OCI-LY7 (cell line): Measurements from ENCODE around the gene CD3G. TPM values are rescaled to one million over a fixed set of nuclear protein-coding genes. Genes with fewer than 3 reads are reported as not detected.

Experiments
- BruUV-seq: library from RNA; stranded (reverse); fragments of 400-500 nt; replicated peaks from 2 replicates; lab custom pipeline; 2021; lab: Mats Ljungman, UMichigan
- CTCF ChIA-PET: fragments of 300-600 bp; sonication (Branson Sonifier 250); formaldehyde crosslinking; loops from one replicate; lab custom pipeline; 2022; ENCODE audit warnings: antibody characterized with exemption; ENCODE audit not compliant: unreplicated experiment; lab: Charles Lee
- POLR2A ChIA-PET: fragments of 300-600 bp; sonication (Branson Sonifier 250); formaldehyde crosslinking; loops from one replicate; lab custom pipeline; 2022; ENCODE audit warnings: antibody characterized with exemption; lab: Charles Lee
- DNase-seq: peaks from one replicate; pipeline ENCODE4 v3.0.0-alpha.2; 2015; ENCODE audit warnings: low spot score
- H2AFZ ChIP-seq: fragments of 200-600 bp; sonication (generic), shearing (Covaris generic); 2 replicates; pipeline ENCODE4 v1.6.1; 2014; ENCODE audit warnings: mild to moderate bottlenecking, antibody characterized with exemption, low read length, moderate library complexity
- H3K27ac ChIP-seq: fragments of 200-600 bp; sonication (generic); 2 replicates; pipeline ENCODE4 v1.5.1; 2014; ENCODE audit warnings: mixed run types, low read depth, mild to moderate bottlenecking, moderate library complexity, low read length, inconsistent platforms; ENCODE audit not compliant: poor library complexity, severe bottlenecking
- H3K36me3 ChIP-seq: fragments of 200-600 bp; sonication (generic); 2 replicates; pipeline ENCODE4 v1.6.1; 2014; ENCODE audit warnings: mild to moderate bottlenecking, antibody characterized with exemption, low read length, moderate library complexity, mixed read lengths; ENCODE audit not compliant: insufficient read depth
- H3K4me1 ChIP-seq: fragments of 200-600 bp; sonication (generic); 2 replicates; pipeline ENCODE4 v1.5.1; 2014; ENCODE audit warnings: mild to moderate bottlenecking, low read length; ENCODE audit not compliant: insufficient read depth, poor library complexity, severe bottlenecking
- H3K4me2 ChIP-seq: fragments of 200-600 bp; sonication (generic); 2 replicates; pipeline ENCODE4 v1.6.1; 2014; ENCODE audit warnings: mild to moderate bottlenecking, low read length
- H3K4me3 ChIP-seq: fragments of 200-600 bp; sonication (generic); 2 replicates; pipeline ENCODE4 v1.5.1; 2014; ENCODE audit warnings: mild to moderate bottlenecking, low read depth, low read length; ENCODE audit not compliant: poor library complexity, severe bottlenecking
- H3K79me2 ChIP-seq: fragments of 200-600 bp; sonication (generic); 2 replicates; pipeline ENCODE4 v1.6.1; 2016; ENCODE audit warnings: low read depth, mild to moderate bottlenecking, low read length, moderate library complexity, mixed read lengths; ENCODE audit not compliant: insufficient read depth
- H3K9me2 ChIP-seq: fragments of 200-600 bp; sonication (generic); 2 replicates; pipeline ENCODE4 v1.6.1; 2016; ENCODE audit warnings: mild to moderate bottlenecking, low read length, mixed read lengths; ENCODE audit not compliant: insufficient read depth
- H3K9me3 ChIP-seq: fragments of 200-600 bp; sonication (generic); 2 replicates; pipeline ENCODE4 v1.6.1; 2014; ENCODE audit warnings: mild to moderate bottlenecking, mixed run types, low read length, mixed read lengths
- H4K20me1 ChIP-seq: fragments of 200-600 bp; sonication (generic); 2 replicates; pipeline ENCODE4 v1.6.1; 2014; ENCODE audit warnings: mild to moderate bottlenecking, antibody characterized with exemption, low read length, moderate library complexity, mixed read lengths; ENCODE audit not compliant: insufficient read depth
- CTCF ChIP-seq: fragments of 200-600 bp; sonication (generic); conservative IDR thresholded peaks from 2 replicates; pipeline ENCODE4 v1.5.1; 2014; ENCODE audit warnings: mild to moderate bottlenecking, antibody characterized with exemption, low read length, moderate library complexity, mixed read lengths
- EZH2phosphoT487 ChIP-seq: fragments of 200-600 bp; sonication (generic); IDR thresholded peaks from 2 replicates; pipeline ENCODE4 v1.6.1; 2018; ENCODE audit warnings: low read depth, borderline replicate concordance, mild to moderate bottlenecking, mixed run types, antibody characterized with exemption, low read length, moderate library complexity, mixed read lengths
- intact Hi-C: fragments of 100-400 bp; cut with micrococcal nuclease; formaldehyde crosslinking; loops from one replicate; pipeline ENCODE4 v1.10.0; 2022; ENCODE audit not compliant: unreplicated experiment
- total RNA-seq, 2 experiments: library from RNA; depleted of rRNA in 1 of 2; stranded (reverse); fragments of >200 nt in 1 of 2; shearing (Covaris generic) in 1 of 2; gene quantifications; 2 replicates each; pipeline ENCODE4 v1.2.3, GENCODE V29; 2014 to 2022

CD3G gene
- total RNA-seq, 2 experiments from 2014 or later, result not detected

DNA sequence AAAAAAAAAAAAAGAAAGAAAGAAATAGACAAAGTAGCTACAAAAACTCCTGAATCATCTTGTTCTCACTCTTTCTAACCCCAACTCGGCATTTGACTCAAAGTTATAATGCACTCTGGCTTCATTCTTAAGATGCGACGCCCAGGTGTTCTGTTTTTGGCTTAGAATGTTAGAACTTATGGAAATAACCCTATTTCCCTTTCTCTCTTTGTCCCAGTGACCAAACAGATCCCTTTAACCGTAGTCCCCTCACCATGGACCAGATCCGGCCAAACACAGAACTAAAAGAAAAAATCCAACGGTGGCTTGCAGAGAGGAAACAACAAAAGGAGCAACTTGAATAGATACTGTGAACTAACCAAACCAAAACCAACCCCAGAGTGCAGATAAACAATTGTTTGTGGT, 52.0 kb downstream of the CD3G start:
- intact Hi-C loops, result no loop called here
- no TSS peak for BruUV-seq

DNA sequence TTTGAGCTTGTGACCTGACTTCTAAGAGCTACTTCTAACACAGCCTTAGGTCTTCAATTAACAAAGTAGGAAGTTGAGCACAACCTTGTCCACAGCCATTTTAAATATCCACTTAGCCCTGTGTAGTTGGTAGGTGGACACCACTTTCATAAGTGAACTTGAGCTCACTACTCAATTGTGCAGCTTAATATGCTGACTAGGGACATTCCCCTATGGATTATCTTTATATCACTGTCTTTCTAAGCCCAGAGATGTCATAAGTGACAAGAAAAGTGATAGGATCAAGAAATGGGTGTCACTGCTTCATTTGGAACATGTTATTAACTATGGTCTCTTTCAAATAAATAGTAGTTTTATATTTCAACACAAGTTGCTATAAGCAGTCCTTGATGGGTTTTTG, 53.3 kb downstream of the CD3G start:
- CTCF ChIA-PET, result no interaction called here
- Histone ChIP-seq H3K9me2 (no peaks in the 10 kb centered on the region), H3K79me2 (peaks cover 14% of the 10 kb centered on the region), H3K27ac (no peak overlapping the region), H3K36me3 (peaks cover 61% of the 10 kb centered on the region), H2AFZ (no peak overlapping the region), H3K4me2 (no peak overlapping the region), H3K9me3 (no peaks in the 10 kb centered on the region), H3K4me3 (no peak overlapping the region), H4K20me1 (peaks cover 6% of the 10 kb centered on the region; the same call in 1 of the 2 replicates), H3K4me1 (peaks cover 28% of the 10 kb centered on the region)
- DNase-seq, result no peak
- no TSS peak for BruUV-seq
- intact Hi-C loops, result no loop called here
- TF ChIP-seq EZH2phosphoT487 (no peak), CTCF (no peak)
- POLR2A ChIA-PET, result interaction anchor here (0.7 to 2.6 kb wide), 5 partner anchors 9 to 38 kb away, joined by 3 to 9 read pairs (median 3); partner anchors contain the start of genes KMT2A and UBE4A

More for the DNA sequence above, 52.0 kb downstream of the CD3G start:
- ChIA-PET POLR2A (interaction anchor here (0.7 kb wide), 2 partner anchors 14 to 134 kb away, joined by 3 to 10 read pairs; no protein-coding TSS in a partner anchor), CTCF (no interaction called here)
- Histone ChIP-seq H3K4me3 (no peak overlapping the region), H3K79me2 (peaks cover 3% of the 10 kb centered on the region; the same call in 1 of the 2 replicates), H3K4me1 (peaks cover 28% of the 10 kb centered on the region), H3K36me3 (peaks cover 72% of the 10 kb centered on the region), H3K9me3 (no peaks in the 10 kb centered on the region), H3K9me2 (no peaks in the 10 kb centered on the region), H3K27ac (no peak overlapping the region), H2AFZ (no peak overlapping the region), H3K4me2 (no peak overlapping the region), H4K20me1 (no peaks in the 10 kb centered on the region)
- no peak for DNase-seq
- TF ChIP-seq CTCF, result no peak
- TF ChIP-seq EZH2phosphoT487, result no peak

- Histone ChIP-seq H3K27ac (peak overlapping the region; percentile 48), H3K9me3 (no peaks in the 10 kb centered on the region), H3K9me2 (no peaks in the 10 kb centered on the region), H3K36me3 (peaks cover 59% of the 10 kb centered on the region), H2AFZ (peak overlapping the region; percentile 11; the same call in 1 of the 2 replicates), H3K4me3 (no peak overlapping the region), H3K4me1 (peaks cover 43% of the 10 kb centered on the region), H4K20me1 (peaks cover 13% of the 10 kb centered on the region; the same call in 1 of the 2 replicates), H3K4me2 (peak overlapping the region; percentile 46), H3K79me2 (peaks cover 29% of the 10 kb centered on the region)
- peak; percentile 54 for DNase-seq
- intact Hi-C loops, result no loop called here
- TF ChIP-seq CTCF (no peak), EZH2phosphoT487 (no peak)
- POLR2A ChIA-PET, result interaction anchor here (0.7 to 2.6 kb wide), 6 partner anchors 14 to 98 kb away, joined by 3 to 9 read pairs (median 3); partner anchors contain the start of gene KMT2A
- CTCF ChIA-PET, result no interaction called here
- no TSS peak for BruUV-seq
Observed at GRCh38 chr11:118398791-118399559, 54.8 kb downstream of the CD3G start.
